PC-9 (cell line): ENCODE data around the gene FOXK1. TPM values are rescaled to one million over a fixed set of nuclear protein-coding genes. Genes with fewer than 3 reads are reported as not detected.

Experiments
- BruUV-seq: library from RNA; stranded (reverse); fragments of 400-500 nt; replicated peaks from 2 replicates; lab custom pipeline; 2021; lab: Mats Ljungman, UMichigan
- CTCF ChIA-PET: fragments of 300-600 bp; sonication (Branson Sonifier 250); formaldehyde crosslinking; loops from one replicate; lab custom pipeline; 2022; ENCODE audit warnings: antibody characterized with exemption; lab: Charles Lee
- POLR2A ChIA-PET: fragments of 300-600 bp; sonication (Branson Sonifier 250); formaldehyde crosslinking; loops from one replicate; lab custom pipeline; 2022; ENCODE audit warnings: antibody characterized with exemption; ENCODE audit not compliant: unreplicated experiment; lab: Charles Lee
- DNase-seq, 2 experiments: peaks; one replicate each; pipeline versions ENCODE4 v3.0.0 to v3.0.0-alpha.2; 2015 to 2022; ENCODE audit warnings: mixed read lengths in 1 of 2
- H2AFZ ChIP-seq: fragments of 200-600 bp; sonication (generic); 2 replicates; pipeline ENCODE4 v1.8.1; 2017; ENCODE audit warnings: antibody characterized with exemption
- H3F3A ChIP-seq: fragments of 200-600 bp; sonication (generic); 2 replicates; pipeline ENCODE4 v1.8.1; 2017; ENCODE audit warnings: antibody characterized with exemption, mild to moderate bottlenecking, low read depth; ENCODE audit not compliant: insufficient read depth
- H3K27ac ChIP-seq: fragments of 200-600 bp; sonication (generic); 2 replicates; pipeline ENCODE4 v1.6.1; 2016; ENCODE audit warnings: mixed run types
- H3K27me3 ChIP-seq: fragments of 200-600 bp; sonication (generic); 2 replicates; pipeline ENCODE4 v1.6.1; 2016; ENCODE audit warnings: low read depth, mixed run types; ENCODE audit not compliant: insufficient read depth
- H3K36me3 ChIP-seq: fragments of 200-600 bp; sonication (generic); 2 replicates; pipeline ENCODE4 v1.6.1; 2016; ENCODE audit warnings: low read depth, mixed run types
- H3K4me1 ChIP-seq: fragments of 200-600 bp; sonication (generic); replicated peaks from 2 replicates; pipeline ENCODE4 v1.6.1; 2016; ENCODE audit warnings: mixed run types; ENCODE audit not compliant: insufficient read depth
- H3K4me2 ChIP-seq: fragments of 200-600 bp; sonication (generic); 2 replicates; pipeline ENCODE4 v1.6.1; 2017; ENCODE audit warnings: mixed run types
- H3K4me3 ChIP-seq: fragments of 200-600 bp; sonication (generic); 2 replicates; pipeline ENCODE4 v1.6.1; 2016; ENCODE audit warnings: mixed run types
- H3K79me2 ChIP-seq: fragments of 200-600 bp; sonication (generic); 2 replicates; pipeline ENCODE4 v1.6.1; 2017; ENCODE audit warnings: low read depth, mixed run types
- H3K9me2 ChIP-seq: fragments of 200-600 bp; sonication (generic); 2 replicates; pipeline ENCODE4 v1.8.1; 2017; ENCODE audit warnings: mild to moderate bottlenecking; ENCODE audit not compliant: insufficient read depth
- H3K9me3 ChIP-seq: fragments of 200-600 bp; sonication (generic); 2 replicates; pipeline ENCODE4 v1.8.1; 2016; ENCODE audit warnings: low read depth; ENCODE audit not compliant: insufficient read depth
- H4K20me1 ChIP-seq: fragments of 200-600 bp; sonication (generic); 2 replicates; pipeline ENCODE4 v1.8.1; 2017; ENCODE audit not compliant: insufficient read depth
- EZH2 ChIP-seq: fragments of 200-600 bp; sonication (generic); IDR thresholded peaks from 2 replicates; pipeline ENCODE4 v1.8.0; 2017; ENCODE audit warnings: antibody characterized with exemption, low read depth
- intact Hi-C: fragments of 100-400 bp; cut with micrococcal nuclease; formaldehyde crosslinking; loops from one replicate; pipeline ENCODE4 v1.10.0; 2022; ENCODE audit not compliant: unreplicated experiment
- total RNA-seq: library from RNA; stranded (reverse); gene quantifications from 2 replicates; pipeline ENCODE4 v1.2.3, GENCODE V29; 2021
- TF ChIP-seq, protein P1 (sequence below): fragments of 200-600 bp; sonication (generic); conservative IDR thresholded peaks from 2 replicates; pipeline ENCODE4 v1.6.1; 2017; ENCODE audit warnings: mixed run types, antibody characterized with exemption, mild to moderate bottlenecking, moderate library complexity

FOXK1 gene
- total RNA-seq, 1 experiment from 2014 or later, result 68.1 TPM

DNA sequence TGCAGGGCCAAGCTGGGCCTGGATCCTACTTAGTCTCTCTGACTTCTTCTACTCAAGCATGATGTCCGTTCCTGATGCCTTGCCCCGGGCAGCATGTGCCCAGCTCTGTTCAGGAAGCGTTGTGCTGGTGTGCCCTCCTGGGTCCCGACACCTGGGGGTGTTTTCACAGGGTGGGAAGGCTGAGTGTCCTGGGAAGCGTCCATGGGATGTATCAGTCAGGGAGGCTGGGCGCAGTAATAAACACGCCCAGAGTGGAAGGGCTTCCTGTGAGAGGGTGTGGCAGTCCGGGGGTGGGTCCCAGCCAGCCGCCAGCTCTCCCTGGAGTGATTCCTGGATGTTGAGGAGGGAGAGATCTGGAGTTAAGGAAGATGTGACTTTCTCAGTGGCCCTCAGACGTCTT is 29.0 kb downstream of the FOXK1 start:
- POLR2A ChIA-PET, result interaction anchor here (0.6 kb wide), 1 partner anchor 44 kb away, joined by 3 read pairs; no protein-coding TSS in a partner anchor

DNA sequence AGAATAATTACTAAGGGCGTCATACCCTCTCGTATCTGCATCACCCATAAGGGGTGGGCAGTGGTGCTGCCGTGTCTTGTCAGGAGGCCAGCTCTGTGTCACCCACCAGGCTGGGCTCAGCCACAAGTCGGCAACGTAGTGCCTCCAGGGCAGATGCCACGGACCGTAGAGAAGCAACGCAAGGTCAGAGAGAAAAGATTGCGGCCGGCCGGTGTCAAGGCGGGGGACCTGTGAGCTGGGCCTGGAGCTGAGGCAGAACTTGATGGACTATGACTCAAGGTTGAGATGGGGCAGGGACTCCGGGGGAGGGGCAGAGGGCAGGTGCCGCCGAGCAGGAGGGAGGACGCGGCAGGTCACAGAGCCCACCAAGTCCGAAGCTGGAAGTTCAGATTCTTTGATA is 29.5 kb downstream of the FOXK1 start:
- ChIA-PET POLR2A (interaction anchor here (0.6 kb wide), 1 partner anchor 45 kb away, joined by 3 read pairs; no protein-coding TSS in a partner anchor), CTCF (no interaction called here)
- Histone ChIP-seq H3K27me3 (no peaks in the 10 kb centered on the region), H3K9me2 (no peaks in the 10 kb centered on the region), H3K9me3 (no peaks in the 10 kb centered on the region), H3K36me3 (no peaks in the 10 kb centered on the region), H3K4me3 (no peak overlapping the region), H3K4me1 (peaks cover 27% of the 10 kb centered on the region), H3F3A (peaks cover 13% of the 10 kb centered on the region), H3K27ac (no peak overlapping the region), H3K79me2 (peaks cover 98% of the 10 kb centered on the region), H3K4me2 (no peak overlapping the region), H4K20me1 (peaks cover 98% of the 10 kb centered on the region), H2AFZ (no peak overlapping the region)
- intact Hi-C loops, result no loop called here
- no peak for DNase-seq
- BruUV-seq, result no TSS peak
- TF ChIP-seq EZH2, result no peak
- TF ChIP-seq, protein P1, sequence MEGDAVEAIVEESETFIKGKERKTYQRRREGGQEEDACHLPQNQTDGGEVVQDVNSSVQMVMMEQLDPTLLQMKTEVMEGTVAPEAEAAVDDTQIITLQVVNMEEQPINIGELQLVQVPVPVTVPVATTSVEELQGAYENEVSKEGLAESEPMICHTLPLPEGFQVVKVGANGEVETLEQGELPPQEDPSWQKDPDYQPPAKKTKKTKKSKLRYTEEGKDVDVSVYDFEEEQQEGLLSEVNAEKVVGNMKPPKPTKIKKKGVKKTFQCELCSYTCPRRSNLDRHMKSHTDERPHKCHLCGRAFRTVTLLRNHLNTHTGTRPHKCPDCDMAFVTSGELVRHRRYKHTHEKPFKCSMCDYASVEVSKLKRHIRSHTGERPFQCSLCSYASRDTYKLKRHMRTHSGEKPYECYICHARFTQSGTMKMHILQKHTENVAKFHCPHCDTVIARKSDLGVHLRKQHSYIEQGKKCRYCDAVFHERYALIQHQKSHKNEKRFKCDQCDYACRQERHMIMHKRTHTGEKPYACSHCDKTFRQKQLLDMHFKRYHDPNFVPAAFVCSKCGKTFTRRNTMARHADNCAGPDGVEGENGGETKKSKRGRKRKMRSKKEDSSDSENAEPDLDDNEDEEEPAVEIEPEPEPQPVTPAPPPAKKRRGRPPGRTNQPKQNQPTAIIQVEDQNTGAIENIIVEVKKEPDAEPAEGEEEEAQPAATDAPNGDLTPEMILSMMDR, result no peak

More for the DNA sequence above, 29.0 kb downstream of the FOXK1 start:
- no peaks in the 10 kb centered on the region for H3K9me3 ChIP-seq
- no peak overlapping the region for H3K4me2 ChIP-seq
- H4K20me1 ChIP-seq, result peaks cover 98% of the 10 kb centered on the region
- no peak overlapping the region for H3K27ac ChIP-seq
- no peak for DNase-seq
- CTCF ChIA-PET, result no interaction called here
- peaks cover 98% of the 10 kb centered on the region for H3K79me2 ChIP-seq
- H3K27me3 ChIP-seq, result no peaks in the 10 kb centered on the region
- H3K4me1 ChIP-seq, result peaks cover 27% of the 10 kb centered on the region
- intact Hi-C loops, result no loop called here
- no peak for TF ChIP-seq EZH2
- TF ChIP-seq, protein P1, result no peak
- no TSS peak for BruUV-seq
- H3K4me3 ChIP-seq, result no peak overlapping the region
- H3F3A ChIP-seq, result peaks cover 13% of the 10 kb centered on the region
- H3K36me3 ChIP-seq, result no peaks in the 10 kb centered on the region
- no peak overlapping the region for H2AFZ ChIP-seq
- no peaks in the 10 kb centered on the region for H3K9me2 ChIP-seq

GRCh38 chr7:4712281-4713182 is 30.4 kb downstream of the FOXK1 start:
- DNase-seq, result peak in 1 of 2 experiments; percentile 48
- BruUV-seq, result no TSS peak
- H3K4me2 ChIP-seq, result peak overlapping the region; percentile 2; the same call in 1 of the 2 replicates
- H3K4me1 ChIP-seq, result peaks cover 27% of the 10 kb centered on the region
- H3K9me3 ChIP-seq, result no peaks in the 10 kb centered on the region
- ChIA-PET CTCF (interaction anchor here (0.6 kb wide), 1 partner anchor 21 kb away, joined by 3 read pairs; no protein-coding TSS in a partner anchor), POLR2A (interaction anchor here (0.9 to 1.1 kb wide), 2 partner anchors 33 to 1747 kb away, joined by 4 to 7 read pairs; no protein-coding TSS in a partner anchor)
- no peak overlapping the region for H2AFZ ChIP-seq
- peaks cover 13% of the 10 kb centered on the region for H3F3A ChIP-seq
- no peaks in the 10 kb centered on the region for H3K36me3 ChIP-seq
- no peak for TF ChIP-seq EZH2
- TF ChIP-seq, protein P1, result no peak
- intact Hi-C loops, result no loop called here
- H3K27me3 ChIP-seq, result no peaks in the 10 kb centered on the region
- peaks cover 98% of the 10 kb centered on the region for H3K79me2 ChIP-seq
- H3K27ac ChIP-seq, result peak overlapping the region; percentile 5; the same call in 1 of the 2 replicates
- H3K4me3 ChIP-seq, result no peak overlapping the region
- peaks cover 91% of the 10 kb centered on the region for H4K20me1 ChIP-seq
- no peaks in the 10 kb centered on the region for H3K9me2 ChIP-seq
